DND-41 (cell line): ENCODE data around the gene FADS6.

ENCODE experiments used
- ATAC-seq: fragments of 200-7000 bp; cut with Tn5 transposase; 3 replicates; pipeline ENCODE4 v1.9.1; 2021; ENCODE audit warnings: low read depth; ENCODE audit not compliant: insufficient read depth
- DNase-seq: peaks from one replicate; pipeline ENCODE4 v3.0.0-alpha.2; 2020
- H2AFZ ChIP-seq: 2 replicates; pipeline ENCODE4 v1.6.0; 2012; ENCODE audit warnings: low read depth, low read length
- H3K27ac ChIP-seq: 2 replicates; pipeline ENCODE4 v1.5.1; 2012; ENCODE audit warnings: low read length, inconsistent platforms
- H3K27me3 ChIP-seq: fragments of 200-600 bp; sonication (generic); 2 replicates; pipeline ENCODE4 v1.6.0; 2012; ENCODE audit warnings: low read length, mild to moderate bottlenecking, inconsistent platforms; ENCODE audit not compliant: insufficient read depth, poor library complexity
- H3K36me3 ChIP-seq: 2 replicates; pipeline ENCODE4 v1.5.1; 2012; ENCODE audit warnings: low read length, inconsistent platforms; ENCODE audit not compliant: insufficient read depth
- H3K4me1 ChIP-seq: 2 replicates; pipeline ENCODE4 v1.5.1; 2012; ENCODE audit warnings: mild to moderate bottlenecking, low read length; ENCODE audit not compliant: insufficient read depth
- H3K4me2 ChIP-seq: 2 replicates; pipeline ENCODE4 v1.6.0; 2012; ENCODE audit warnings: mild to moderate bottlenecking, moderate library complexity, low read length, inconsistent platforms; ENCODE audit not compliant: insufficient read depth
- H3K4me3 ChIP-seq, 2 experiments: fragments of 200-600 bp in 1 of 2; shearing (Covaris generic) in 1 of 2; 2 replicates each; pipeline ENCODE4 v1.5.1; 2012 to 2016; ENCODE audit warnings: inconsistent platforms in 2 of 2, low read length in 2 of 2, mild to moderate bottlenecking in 2 of 2, low read depth in 1 of 2, moderate library complexity in 1 of 2
- H3K79me2 ChIP-seq: 2 replicates; pipeline ENCODE4 v1.6.0; 2012; ENCODE audit warnings: low read length, inconsistent platforms; ENCODE audit not compliant: insufficient read depth
- H3K9ac ChIP-seq: 2 replicates; pipeline ENCODE4 v1.6.0; 2012; ENCODE audit warnings: low read depth, mild to moderate bottlenecking, inconsistent platforms, low read length, moderate library complexity
- H3K9me3 ChIP-seq: 2 replicates; pipeline ENCODE4 v1.5.1; 2012; ENCODE audit warnings: low read length, moderate library complexity, mild to moderate bottlenecking, inconsistent platforms; ENCODE audit not compliant: insufficient read depth, severe bottlenecking
- H4K20me1 ChIP-seq: 2 replicates; pipeline ENCODE4 v1.6.0; 2012; ENCODE audit warnings: low read length; ENCODE audit not compliant: insufficient read depth
- CTCF ChIP-seq: IDR thresholded peaks from 2 replicates; pipeline ENCODE4 v1.5.1; 2012; ENCODE audit warnings: borderline replicate concordance, low read length, moderate library complexity, mild to moderate bottlenecking; ENCODE audit not compliant: poor library complexity, severe bottlenecking; ENCODE audit errors: extremely low read depth
- EZH2 ChIP-seq: IDR thresholded peaks from 3 replicates; pipeline ENCODE4 v1.6.1; 2012; ENCODE audit warnings: borderline replicate concordance, low read depth, mild to moderate bottlenecking, moderate library complexity, low read length, inconsistent platforms; ENCODE audit not compliant: severe bottlenecking

Gene FADS6

GRCh38 chr17:74851612-74852236 is 41.7 kb downstream of the FADS6 start:
- peaks cover 12% of the 10 kb centered on the region; the same call in 1 of the 2 replicates for H4K20me1 ChIP-seq
- H3K4me2 ChIP-seq, result no peak overlapping the region
- no peaks in the 10 kb centered on the region for H3K36me3 ChIP-seq
- no peak overlapping the region for H3K4me3 ChIP-seq
- no peaks in the 10 kb centered on the region for H3K27me3 ChIP-seq
- no peak for ATAC-seq
- DNase-seq, result no peak
- no peak overlapping the region for H3K27ac ChIP-seq
- H3K4me1 ChIP-seq, result peaks cover 21% of the 10 kb centered on the region
- TF ChIP-seq EZH2, result no peak
- TF ChIP-seq CTCF, result no peak
- H3K79me2 ChIP-seq, result no peaks in the 10 kb centered on the region
- no peak overlapping the region for H2AFZ ChIP-seq
- H3K9me3 ChIP-seq, result no peaks in the 10 kb centered on the region
- no peak overlapping the region for H3K9ac ChIP-seq

GRCh38 chr17:74850914-74851313 is 42.5 kb downstream of the FADS6 start:
- TF ChIP-seq EZH2 (no peak), CTCF (no peak)
- DNase-seq (no peak), ATAC-seq (no peak)
- Histone ChIP-seq H2AFZ (no peak overlapping the region), H3K9ac (no peak overlapping the region), H3K79me2 (no peaks in the 10 kb centered on the region), H3K4me3 (no peak overlapping the region), H3K9me3 (no peaks in the 10 kb centered on the region), H3K27ac (no peak overlapping the region), H3K36me3 (no peaks in the 10 kb centered on the region), H4K20me1 (peaks cover 11% of the 10 kb centered on the region), H3K4me1 (peaks cover 21% of the 10 kb centered on the region), H3K4me2 (no peak overlapping the region), H3K27me3 (no peaks in the 10 kb centered on the region)

- Histone ChIP-seq H2AFZ (no peak overlapping the region), H3K4me2 (no peak overlapping the region), H3K36me3 (no peaks in the 10 kb centered on the region), H4K20me1 (peaks cover 8% of the 10 kb centered on the region; the same call in 1 of the 2 replicates), H3K4me3 (no peak overlapping the region), H3K79me2 (no peaks in the 10 kb centered on the region), H3K4me1 (peaks cover 21% of the 10 kb centered on the region), H3K9me3 (no peaks in the 10 kb centered on the region), H3K9ac (no peak overlapping the region), H3K27ac (no peak overlapping the region), H3K27me3 (no peaks in the 10 kb centered on the region)
- TF ChIP-seq EZH2 (no peak), CTCF (no peak)
- DNase-seq (no peak), ATAC-seq (no peak)
Observed at GRCh38 chr17:74850310-74850709, 43.1 kb downstream of the FADS6 start.
